Activated naive CD8-positive, alpha-beta T cell treated with anti-CD3 and anti-CD28 coated beads, Interleukin-2, amount 50 U/mL, for 16 hours (primary cell): ENCODE results near the gene PREX1.

ENCODE experiments used
- DNase-seq: peaks from one replicate; pipeline ENCODE4 v3.0.0-alpha.2; 2020; ENCODE audit warnings: low read depth, low spot score

Gene PREX1

DNA sequence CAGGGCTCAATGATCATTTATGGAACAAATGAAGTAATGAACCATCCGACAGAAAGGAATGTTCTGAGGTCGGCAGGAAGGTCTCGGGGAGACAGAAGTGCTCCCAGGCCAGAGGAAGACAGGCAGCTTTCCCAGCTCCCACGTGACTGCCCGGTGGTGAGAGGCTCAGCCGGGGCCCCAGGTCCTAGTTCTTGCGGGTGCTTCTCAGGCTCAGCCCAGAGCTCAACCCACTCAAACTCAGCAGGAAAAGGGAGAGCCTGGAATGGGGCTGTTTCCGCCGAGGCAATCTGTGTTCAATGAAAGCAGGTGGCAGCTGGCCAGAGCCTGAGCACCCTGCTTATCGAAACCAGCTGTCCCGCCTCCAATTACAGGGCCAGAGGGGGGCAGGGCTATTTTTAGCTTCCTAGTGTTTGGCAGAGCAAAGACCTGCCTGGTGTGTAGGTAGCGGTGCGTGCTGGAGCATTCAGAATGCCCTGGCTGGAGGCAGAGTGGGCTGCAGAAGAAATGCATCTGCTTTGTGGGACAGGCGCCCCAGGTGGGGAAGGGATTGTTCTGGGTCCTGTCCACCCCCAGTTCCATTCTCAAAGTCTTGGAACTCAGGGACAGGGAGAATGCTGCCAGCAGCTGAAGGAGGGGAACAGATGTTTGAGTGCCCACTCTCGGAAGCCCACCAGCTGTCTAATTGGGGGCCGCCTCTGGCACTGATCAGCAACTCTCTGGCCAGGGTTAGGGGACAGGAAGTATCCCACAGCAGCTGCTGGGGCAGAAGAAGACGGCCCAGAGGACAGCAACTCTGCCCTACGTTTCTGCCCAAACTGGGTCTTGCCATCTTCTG is 145.1 kb downstream of the PREX1 start:
- no peak for DNase-seq

DNA sequence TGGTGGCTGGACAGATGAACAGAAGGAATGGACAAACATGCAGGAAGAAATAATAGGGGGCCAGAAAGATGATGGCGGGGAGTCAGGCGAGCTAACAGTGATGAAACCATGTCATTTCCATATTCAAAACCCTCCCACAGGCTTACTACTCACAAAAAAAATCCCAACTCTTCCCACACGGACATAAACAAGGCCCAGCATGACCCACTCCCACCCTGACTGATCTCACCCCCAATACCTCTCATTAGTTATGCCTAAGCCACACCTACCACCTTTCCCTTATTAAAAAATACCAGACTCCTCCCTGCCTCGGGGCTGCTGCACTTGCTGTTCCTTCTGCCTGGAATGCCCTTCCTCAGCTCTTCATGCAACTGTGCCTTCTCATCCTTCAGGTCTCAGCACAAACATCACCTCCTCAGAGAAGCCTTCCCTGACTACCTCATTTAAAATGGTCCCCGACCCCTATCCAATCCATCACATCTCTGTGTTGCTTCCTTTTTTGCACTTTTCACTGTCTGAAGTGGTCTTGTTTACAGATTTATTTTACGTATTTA is 145.8 kb downstream of the PREX1 start:
- no peak for DNase-seq

DNA sequence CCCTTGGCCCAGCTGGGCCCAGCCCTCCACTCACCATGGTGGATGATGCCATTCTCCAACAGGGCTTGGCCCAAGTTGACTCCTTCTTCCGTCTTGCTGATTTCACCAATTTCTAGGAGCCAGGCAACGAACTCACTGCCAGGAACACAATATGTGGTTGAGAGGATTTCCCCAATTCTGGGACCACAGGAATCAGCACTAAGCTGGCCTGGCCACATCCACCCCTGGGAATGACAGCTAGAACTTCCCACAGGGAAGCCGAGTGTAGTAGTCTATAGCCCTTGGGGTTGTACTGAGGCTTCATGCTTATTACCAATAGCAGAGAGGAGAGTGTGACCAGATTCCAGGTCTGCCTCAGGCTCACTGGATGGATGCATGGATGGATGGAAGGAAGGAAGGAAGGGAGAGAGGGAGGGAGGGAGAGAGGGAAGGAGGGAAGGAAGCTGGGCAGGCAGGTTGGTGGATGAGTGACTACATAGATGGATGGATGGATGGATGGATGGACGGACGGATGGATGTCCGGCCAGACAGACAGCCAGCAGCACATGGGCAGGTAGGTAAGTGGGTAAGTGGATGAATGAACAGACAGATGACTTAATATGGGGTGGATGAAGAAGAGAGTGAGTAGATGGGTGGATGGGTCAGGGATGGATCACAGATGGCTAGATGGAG is 146.5 kb downstream of the PREX1 start:
- no peak for DNase-seq

DNA sequence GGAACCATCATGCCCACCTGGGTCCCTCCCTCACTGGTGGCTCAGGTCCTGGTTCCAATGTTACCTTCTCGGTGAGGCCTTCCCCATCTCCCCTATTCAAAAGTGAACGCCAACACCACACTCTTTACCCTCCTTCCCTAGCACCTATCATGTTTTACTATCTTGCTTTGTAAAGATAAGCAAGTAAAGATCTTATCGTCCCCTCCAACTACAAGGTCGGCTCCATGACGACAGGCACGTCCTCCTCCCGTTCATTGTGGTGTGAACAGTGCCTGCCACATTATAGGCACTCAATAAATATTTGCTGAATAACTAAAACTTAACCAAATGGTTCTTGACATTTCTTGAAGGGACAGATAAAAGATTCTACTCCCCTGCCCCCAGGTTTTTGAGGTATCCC is 147.1 kb downstream of the PREX1 start:
- DNase-seq: no peak

DNA sequence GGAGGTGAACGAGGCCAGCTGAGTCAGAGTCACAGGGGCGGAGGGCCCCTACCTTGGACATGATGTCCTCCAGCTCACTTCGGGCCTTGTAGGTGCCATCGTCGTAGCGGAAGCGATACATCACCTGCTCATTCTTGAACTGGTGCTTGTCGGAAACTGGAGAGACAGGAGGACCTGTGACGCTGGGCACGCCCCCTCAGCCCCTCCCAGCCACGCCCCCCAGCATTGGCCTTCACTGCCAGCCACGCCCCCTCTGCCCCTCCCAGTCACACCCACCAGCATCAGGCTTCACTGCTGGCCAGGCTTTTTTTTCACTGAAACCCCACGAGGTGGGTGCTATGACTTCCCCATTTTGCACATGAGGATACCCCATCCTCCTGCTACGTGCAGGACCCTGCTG is 148.2 kb downstream of the PREX1 start:
- no peak for DNase-seq

DNA sequence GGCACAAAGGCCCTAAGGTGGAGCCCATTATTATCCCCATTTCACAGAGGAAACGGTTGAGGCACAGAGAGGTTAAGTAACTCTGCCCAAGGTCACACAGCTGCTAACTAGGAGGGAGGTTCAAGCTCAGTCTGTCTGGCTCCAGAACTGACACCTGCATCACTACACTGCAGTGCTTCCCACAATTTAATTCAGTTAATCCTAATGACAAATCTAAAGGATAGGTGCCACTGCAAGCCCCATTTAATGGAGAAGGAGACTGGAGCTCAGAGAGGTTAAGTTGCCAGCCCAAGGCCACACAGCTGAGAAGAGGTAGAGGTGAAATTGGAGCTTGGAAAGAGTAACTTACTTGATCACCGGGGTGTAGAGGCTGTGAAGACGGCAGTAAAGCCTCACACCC is 148.8 kb downstream of the PREX1 start:
- DNase-seq: no peak

DNA sequence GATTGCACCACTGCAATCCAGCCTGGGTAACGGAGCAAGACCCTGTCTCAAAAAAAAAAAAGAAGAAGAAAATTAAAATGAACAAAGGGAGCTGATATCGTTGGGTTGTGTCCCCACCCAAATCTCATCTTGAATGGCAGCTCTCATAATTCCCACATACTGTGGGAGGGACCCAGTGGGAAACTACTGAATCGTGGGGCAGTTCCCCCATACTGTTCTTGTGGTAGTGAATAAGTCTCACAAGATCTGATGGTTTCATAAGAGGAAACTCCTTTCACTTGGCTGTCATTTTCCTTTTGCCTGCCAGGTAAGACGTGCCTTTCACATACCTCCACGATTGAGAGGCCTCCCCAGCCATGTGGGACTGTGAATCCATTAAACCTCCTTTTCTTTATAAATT is 149.4 kb downstream of the PREX1 start:
- DNase-seq: no peak

DNA sequence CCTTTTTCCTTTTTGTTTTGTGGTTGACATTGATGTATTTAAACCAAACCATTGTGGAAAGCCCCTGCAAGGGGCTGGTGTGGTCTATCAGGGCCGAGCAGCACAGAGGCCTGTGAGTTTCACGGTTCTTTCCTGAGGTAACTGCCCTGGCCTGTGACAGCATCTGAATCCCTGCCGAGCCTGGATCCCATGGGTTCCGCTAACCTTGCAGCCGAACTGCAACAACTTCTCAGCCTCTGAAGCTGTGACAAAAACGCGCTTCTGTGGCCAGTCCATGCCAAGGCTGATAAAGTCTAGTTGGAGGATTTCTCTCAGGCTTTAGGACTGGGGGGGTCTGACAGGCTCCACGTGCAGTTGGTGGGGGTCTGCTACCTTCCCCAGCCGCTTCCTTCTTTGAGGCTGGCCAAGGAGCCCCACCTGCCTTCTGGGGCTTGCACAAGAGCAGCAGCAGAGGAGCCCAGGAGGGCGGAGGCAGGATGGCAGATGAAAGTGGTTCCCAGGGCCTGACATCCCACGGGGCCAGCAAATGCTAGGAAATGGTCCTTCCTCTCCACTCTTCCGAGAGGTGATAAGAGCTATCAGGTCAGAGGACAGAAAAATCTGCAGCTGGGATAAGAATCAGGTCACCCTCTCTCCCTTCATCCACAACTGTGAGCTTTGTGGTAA is 150.9 kb downstream of the PREX1 start:
- DNase-seq: no peak

DNA sequence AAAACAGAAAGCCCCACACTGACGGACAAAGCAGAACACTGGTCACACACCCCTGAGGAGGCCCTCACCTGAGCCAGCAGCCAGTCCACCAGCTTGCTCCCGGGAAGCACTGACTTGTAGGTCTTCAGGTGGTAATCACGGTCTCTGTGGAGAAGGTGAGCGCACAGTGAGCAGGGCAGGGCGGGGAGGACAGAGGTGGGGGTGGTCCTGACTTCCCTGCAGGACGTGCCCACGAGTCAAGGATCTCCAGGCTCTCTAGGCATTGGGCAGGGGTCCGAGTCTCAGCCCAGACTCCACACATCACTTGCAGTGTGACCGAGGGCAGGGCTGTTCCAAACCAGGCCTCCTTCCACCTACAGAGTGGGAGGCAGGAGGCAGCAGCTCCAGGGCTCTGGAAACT is 151.7 kb downstream of the PREX1 start:
- DNase-seq: no peak

DNA sequence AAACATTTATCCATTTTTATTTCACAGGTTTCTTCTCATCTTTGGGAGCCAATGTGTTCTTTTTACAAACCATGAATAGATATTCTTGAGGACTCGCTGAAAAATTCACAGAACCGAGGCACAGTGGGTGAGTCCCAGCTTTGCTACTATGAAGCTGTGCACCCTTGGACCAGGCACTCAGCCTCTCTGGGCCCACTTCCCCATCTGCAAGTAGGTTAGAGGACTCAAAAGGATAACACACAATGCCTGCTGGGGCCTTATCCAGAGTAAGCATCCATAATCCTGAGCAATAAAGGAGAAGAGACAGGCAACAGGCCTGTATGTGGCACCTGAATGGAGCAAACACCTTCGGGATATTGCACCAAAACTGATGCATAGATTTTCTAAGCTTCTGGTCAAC is 153.3 kb downstream of the PREX1 start:
- no peak for DNase-seq

DNA sequence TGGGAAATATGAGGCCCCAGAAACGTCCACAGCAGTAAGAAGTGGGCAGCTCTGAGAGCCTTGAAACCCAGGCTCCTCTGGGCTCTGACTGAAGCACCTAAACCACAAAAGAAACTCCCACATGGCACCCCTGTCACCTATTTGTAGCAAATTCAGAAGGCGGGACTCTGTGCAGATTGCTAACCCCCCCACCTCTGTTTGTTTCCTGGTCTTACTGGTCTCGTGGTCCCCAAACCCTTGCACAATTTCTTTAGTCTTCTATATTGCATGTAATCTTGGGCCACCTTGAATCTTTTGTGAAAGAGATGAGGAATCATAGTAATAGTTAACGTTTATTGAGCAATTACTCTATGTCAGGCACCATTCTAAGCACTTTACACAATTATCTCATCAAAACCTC is 154.3 kb downstream of the PREX1 start:
- DNase-seq: no peak

DNA sequence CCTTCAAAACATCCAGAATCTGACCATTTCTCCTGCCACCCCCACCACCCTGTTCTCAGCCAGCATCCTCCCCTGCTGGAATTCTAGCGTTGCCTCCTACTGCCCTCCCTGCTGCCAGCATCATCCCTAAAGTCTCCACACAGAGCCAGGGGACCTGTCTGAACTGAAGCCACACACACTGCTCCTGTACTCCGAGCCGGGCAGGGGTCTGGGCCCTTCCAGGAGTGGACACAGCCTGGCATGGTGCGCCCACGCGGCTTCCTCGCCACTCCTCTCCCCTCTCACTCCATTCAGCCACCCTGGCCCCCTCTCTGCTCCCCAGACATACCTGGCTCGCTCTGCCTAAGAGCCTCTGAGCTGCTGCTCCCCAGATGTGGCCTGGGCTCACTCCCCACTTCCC is 155.5 kb downstream of the PREX1 start:
- no peak for DNase-seq

DNA sequence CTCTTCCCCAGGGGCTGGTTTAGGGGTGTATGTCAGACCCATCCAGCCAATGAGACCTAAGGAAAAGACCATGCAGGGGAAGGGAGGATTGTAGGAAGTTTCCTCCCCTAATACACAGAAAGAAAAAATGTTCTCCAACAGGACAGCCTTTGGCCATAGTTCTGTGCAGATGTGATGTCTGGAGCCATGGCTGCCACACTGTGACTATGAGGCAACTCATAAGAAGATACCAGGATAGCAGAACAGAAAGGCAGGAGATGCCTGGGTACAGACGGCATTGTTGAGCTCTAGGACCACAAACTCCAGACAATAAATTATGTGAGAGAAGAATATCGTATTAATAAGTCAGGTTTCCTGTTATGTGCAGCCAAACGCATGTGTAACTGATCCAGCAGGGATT is 156.7 kb downstream of the PREX1 start:
- DNase-seq: no peak

DNA sequence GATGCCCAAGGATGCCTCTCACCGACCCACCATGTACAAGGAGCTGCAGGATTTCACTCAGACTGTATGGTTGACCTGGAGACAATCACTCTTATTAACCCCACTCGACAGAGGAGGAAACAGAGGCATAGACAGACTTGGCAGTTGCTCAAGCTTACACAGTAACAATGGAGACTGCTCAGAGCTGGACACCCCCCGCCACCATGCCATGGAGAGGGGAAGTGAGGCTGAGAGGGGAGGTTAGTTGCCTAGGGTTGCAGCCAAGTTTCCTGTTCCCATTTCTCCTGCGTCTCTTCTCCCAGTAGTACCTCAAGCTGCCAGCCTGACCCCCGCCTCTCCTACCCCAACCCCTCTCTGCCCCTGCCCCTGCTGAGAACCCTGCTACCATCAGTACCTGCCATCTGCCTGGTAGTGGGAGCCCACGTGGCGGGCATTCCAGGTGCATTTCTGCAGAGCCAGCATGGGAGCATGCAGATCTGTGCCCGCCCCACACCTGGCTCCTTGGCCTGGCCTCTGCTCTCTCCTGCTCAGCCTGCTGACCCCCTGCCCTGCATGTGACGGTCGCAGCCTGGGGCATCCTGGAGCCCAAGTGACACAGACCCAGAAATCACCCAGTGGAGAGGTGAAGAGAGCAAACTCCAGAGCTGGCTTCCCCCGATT is 157.7 kb downstream of the PREX1 start:
- DNase-seq: no peak

DNA sequence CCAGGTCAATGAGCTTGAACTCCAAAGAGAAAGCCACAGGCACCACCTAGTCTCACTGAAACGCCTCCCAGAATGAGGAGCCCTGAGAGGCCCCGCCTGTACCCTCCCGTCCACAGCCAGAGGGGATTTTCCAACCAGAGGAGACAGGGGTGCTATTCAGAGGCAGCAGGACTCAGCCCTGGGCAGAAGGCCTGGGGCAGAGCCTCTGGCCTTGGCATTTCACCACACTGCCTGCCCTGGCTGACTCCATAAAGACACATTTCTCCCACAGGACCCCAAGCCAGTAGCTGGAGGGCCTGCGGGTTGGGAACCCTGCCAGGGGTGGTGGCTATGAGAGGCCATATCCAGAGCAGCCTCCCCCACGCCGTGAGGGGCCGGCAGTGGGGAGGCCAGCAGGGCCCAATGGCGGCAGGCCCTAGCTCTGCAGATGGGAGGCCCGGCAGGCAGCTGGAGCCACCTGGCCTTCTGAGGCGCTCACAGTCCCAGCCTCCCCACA is 159.3 kb downstream of the PREX1 start:
- DNase-seq: no peak

DNA sequence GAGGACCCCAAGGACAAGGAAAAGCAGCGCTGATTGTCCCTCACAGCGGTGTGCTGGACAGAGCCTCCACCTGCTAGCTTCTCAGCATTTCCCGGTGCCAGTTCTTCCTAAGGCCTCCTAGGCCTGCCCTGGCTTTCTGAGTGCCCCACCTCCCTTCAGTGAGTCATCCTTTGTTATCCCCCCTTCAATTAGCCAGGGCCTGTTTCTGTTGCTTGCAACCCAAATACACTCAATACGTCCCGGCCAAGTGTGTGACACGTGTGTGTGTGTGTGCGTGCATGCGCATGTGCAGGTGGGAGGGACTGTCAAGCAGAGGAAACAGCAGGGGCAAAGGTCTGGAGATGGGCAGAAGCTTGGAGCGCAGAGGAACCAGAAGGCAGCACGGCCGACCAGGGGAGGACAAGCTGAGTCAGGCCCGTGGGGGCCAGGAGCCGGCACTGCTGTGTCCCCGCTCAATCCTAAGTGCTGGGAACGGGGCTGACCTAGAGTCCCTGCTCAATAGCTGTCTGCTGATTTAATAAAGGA is 159.8 kb downstream of the PREX1 start:
- no peak for DNase-seq

DNA sequence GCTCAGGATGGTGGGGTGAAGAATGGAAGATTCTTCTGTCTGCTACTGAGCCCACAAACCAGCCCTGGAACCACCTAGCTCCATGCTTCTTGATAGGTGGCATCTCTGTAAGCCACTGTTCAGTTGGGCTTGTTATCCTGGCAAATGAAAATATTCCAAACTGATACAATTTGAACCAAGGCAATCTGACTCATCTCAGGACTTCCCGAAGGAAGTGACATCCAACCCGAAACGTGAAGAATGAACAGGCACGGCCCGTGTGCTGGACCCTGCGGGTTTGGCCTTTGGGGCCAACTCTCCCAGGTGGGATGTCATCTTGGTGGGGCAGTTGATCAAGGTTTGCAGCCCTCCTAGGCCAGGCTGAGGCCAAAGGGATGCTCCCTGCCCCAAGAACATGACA is 160.3 kb downstream of the PREX1 start:
- DNase-seq: no peak

DNA sequence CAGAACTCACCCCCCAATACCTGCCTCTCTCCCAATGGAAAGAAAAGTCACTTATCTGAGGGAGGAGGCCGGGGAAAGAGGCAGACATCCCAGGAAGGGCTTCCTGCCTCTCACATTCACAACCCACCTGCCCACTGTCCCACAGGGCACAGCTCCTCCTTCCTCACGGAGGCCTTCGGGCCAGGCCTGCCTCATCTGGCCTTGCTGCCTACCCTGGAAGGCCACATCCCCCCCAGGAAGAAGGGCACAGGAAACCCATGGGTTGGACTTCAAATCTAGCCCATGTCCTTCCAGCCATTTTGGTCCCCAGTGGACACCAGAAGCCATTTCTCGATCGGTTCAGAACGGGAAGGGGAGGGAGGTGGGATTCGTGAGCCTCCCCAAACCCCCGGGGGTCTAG is 162.0 kb downstream of the PREX1 start:
- no peak for DNase-seq

DNA sequence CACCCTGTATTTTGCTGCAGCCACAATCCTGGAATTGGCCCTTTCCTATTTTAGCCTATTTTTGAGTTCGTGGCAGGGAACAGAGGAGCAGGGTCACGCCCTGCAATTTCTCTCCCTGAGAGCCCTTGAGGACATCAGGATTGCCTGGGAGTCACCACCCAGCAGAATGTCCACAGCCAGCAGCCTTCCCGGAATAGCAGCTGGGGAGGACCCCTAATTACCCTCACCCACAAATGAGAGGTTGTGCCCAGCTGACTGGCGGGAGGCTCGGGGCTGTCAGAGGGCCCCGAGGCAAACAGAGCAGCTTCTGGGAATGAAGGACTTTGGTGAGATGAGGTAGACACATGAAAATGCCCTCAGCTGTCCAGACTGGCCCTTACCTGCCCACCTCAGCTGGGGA is 165.1 kb downstream of the PREX1 start:
- DNase-seq: no peak

DNA sequence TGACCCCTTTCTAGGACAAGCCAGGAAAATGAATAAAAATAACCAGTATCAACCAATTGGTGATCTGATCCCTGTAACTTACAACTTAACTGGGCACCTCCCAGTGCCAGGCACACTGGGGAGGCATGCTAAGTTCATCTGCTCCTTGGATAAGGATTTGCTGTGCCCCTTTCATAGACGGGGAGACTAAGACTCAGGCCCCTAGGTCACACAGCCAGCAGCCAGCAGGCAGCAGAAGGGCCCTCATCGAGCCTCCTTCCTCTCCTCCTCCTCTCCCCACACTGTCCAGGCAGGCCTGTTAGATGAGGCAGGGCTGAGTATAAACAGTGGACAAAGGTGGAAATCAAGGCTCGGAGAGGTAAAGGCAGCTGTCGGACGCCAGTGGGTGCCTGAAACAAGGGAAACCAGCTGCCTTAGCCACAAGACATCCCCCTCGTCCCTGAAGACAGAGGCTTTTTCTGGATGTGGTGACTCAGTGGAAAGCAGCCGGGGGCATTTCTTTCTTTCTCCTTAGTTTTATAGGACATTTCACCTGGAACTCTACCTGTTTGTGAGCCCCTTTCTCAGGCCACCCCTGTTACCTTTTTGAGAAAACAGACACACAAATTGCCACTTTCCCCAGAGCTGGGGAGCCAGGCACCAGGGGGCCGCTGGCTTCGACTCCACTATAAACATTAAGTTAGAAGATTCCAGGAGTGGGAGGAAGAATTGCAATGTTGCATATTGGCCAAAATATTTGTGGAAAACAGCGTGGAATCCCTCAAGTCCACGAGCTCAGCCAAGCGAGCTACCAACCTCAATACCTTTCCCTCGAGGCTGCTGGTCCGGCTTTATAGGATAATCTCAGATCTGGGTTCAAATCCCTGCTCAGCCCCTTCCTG is 166.0 kb downstream of the PREX1 start:
- DNase-seq: no peak

DNA sequence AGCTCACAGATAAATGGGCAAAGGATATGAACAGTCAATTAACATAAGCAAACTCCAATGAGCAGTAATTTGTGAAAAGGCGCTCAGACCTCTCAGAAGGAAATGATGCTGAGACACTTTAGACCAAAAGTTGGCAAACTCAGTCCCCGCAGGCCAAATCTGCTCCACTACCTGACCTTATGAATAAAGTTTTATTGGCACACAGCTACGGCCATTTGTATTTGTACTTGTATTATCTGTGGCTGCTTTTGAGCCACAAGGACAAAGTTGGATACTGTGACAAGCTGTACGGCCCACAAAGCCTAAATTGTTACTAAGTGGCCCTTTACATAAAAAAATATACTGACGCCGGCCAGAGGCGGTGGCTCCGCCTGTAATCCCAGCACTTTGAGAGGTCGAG is 167.0 kb downstream of the PREX1 start:
- no peak for DNase-seq
